T-helper 2 cell treated with Interferon-gamma antibody and Interleukin-4, amounts not matched to agents 100 ng/mL and 5 ng/mL, for 36 hours (primary cell): ENCODE results near the gene PIK3CA. TPM values are rescaled to one million over a fixed set of nuclear protein-coding genes. Genes with fewer than 3 reads are reported as not detected.

Source experiments
- intact Hi-C: fragments of 100-400 bp; cut with micrococcal nuclease; formaldehyde crosslinking; loops from one replicate; pipeline ENCODE4 v1.15.1; 2023
- total RNA-seq: library from RNA; stranded (reverse); gene quantifications from 2 replicates; pipeline ENCODE4 v1.2.3, GENCODE V29; 2022

The PIK3CA gene
- total RNA-seq, 1 donor from 2014 or later, result 20.0 TPM

DNA sequence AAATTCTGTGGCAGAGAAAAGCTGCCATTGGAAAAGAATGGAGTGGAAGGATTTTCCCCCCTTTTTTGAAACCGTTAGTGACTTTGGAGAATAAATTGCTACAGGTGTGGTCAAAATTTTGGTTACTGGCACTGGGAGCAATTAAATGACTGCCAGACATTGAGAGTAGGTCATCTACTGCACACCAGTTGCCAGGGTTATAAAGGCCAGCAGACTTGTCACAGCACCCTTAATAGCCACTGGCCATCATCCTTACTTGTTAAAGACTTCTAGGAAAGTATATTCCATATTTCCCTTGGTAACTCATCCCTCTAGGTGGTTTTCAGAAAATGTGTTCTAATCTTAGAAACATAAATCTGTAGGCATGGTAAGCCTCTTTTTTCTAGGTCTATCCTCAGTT, 8.0 kb downstream of the PIK3CA start:
- intact Hi-C loops, result no loop called here

DNA sequence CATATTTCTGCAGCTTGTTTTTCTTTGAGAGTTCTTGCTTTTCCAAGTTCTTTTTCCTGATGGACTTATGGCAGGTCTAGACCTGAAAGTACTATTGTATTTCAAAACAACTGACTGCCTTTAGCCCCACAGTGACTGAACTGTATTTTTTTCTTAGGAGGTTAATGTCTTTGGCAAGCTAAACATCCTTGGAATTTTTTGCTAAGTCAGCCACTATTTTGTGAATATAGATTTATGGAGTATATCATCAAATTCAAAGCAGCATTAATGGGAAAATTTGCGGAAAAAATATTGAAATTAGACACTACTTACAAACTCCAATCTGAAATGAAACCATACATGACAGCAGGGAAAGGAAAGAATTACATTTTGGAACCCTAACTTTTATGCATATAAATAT, 8.6 kb downstream of the PIK3CA start:
- intact Hi-C loops, result no loop called here

DNA sequence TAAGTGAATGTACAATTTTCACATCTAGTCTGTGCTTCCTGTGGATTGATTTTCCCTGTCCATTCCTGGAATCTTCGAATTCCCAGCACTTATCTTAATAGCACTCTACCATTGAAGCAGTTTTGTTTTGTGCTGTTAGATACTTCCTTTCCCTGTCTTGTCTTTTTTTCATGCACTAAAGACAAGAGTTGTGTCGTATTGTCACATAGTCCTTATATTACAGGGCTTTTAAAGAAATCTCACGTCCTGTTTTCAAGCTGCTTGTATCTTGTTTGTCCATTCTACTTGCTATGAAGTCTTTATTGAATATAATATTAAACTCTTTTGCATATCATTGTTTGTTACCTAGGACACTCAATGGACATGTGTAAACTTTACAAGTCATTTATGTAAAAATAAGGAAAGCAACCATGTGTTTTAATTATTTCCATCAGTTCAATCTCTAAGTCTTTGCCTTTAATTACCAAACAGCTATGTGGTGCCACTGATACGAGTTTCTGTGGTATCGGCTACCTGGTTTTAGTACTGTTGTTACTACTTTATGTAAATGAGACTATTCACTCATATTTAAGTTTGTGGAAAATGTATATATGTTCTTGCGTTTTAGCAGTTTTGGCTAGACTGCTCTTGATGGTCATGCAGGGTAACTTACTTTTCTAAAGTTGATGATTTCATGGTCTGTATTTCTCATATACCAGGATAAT, 10.3 kb downstream of the PIK3CA start:
- intact Hi-C loops, result no loop called here

DNA sequence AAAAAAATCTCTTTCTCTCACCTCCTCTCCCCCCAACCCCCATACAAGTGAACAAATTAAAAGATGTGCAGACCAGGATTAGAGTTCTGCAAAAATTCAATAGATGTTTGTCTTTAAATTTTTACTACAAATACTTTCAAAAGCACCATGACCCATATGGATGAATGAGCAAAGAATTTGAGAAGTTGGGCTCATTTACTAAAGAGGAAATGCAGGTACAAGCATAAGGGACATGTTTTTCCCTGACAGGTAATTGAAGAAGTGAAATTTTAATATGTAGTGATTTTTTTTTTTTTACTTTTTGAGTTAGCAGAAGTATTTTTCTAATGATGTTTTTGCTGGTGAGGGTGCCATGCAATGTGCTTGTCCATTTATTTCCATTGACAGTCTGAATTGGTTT, 15.3 kb downstream of the PIK3CA start:
- intact Hi-C loops, result no loop called here

DNA sequence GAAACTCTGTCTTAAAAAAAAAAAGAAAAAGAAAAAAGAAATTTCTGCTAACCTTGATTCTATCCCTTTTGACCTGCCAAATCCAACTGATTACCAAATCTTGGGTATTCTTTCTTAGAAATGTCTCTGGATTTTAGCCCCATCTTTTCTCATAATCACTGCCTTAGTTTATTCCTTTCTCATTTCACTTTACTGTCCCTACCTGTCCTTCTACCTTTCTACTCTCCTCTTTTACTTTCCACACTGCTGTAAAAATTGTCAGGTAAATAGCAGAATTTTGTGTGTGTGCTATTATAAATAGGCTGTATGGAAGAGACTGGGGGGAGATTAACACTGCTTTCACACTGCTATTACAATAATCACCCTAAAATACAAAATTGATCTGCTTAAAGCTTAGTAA, 16.7 kb downstream of the PIK3CA start:
- intact Hi-C loops, result no loop called here

DNA sequence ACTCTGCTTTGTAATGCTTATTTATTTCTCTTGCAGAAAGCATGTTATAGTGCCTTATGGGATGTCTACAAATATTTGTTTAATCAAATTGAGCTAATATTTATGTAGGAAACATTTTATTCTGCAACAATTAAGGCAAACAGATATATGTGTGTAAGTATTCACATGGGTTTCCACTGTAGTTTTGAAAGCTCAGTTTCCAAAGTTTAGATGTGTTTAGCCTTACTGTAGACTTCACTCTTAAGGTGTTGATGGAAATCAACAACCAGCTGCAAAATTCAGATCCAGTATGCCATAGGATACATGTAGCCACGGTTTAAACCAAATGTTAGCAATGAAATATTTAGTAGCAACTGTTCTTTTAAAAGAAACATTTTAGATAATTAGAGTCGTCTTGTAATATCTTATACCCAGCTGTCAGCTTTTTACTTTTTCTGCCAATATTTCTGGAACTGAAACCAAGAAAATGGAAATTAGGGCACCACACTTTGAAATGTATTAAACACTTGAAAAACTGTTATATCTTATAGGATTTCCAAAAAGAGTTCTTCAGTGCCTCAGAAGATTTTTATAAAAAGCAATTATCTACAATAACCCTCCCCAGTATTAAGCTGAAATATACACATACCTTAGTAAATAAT, 18.5 kb downstream of the PIK3CA start:
- intact Hi-C loops, result no loop called here

DNA sequence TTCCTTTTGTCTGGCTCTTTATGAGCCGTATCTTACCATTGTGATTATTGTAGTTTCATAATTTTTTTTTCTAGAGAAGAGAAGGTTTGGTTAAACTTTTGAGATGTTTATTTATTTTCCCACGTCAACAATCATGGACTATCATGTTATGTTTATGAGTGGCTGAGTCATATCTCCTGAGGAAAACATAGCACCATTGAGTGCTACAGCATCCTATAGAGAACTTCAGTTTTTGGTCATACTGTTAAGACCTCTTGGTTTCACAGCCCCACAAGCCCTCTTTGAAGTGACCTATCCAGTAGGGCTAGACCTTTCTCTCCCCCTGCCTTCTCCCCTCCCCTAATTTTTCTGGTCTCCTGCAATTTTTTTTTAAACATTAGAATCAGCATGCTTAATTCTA, 20.8 kb downstream of the PIK3CA start:
- intact Hi-C loops, result no loop called here

DNA sequence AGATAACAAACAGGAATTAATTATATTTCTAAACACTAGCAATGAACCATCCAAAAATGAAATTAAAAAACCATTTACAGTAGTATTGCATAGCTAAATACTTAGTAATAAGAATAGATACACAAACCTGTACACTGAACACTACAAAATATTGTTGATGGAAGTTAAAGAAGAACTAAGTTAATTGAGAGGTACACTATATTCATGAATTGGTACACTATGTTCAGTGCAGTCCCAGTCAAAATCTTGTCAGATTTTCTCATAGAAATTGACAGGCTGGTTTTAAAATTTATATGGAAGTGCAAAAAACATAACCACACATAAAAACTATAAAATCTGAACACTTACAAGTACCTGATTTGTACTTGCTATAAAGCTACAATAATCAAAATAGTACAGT, 24.4 kb downstream of the PIK3CA start:
- intact Hi-C loops, result no loop called here

DNA sequence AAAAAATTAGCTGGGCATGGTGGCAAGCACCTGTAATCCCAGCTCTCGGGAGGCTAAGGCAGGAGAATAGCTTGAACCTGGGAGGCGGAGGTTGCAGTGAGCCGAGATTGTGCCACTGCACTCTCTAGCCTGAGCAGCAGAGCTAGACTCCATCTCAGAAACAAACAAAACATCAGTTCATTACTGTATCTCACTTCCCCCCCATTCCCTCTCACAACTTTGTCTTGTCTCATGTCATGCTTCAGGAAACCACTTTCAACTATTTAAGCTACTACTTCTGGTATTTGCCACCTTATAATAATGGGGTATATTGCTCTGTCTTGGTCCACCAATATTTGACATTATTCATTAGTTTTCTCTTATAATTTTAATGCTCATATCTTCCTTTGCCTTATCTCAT, 26.2 kb downstream of the PIK3CA start:
- intact Hi-C loops, result no loop called here

DNA sequence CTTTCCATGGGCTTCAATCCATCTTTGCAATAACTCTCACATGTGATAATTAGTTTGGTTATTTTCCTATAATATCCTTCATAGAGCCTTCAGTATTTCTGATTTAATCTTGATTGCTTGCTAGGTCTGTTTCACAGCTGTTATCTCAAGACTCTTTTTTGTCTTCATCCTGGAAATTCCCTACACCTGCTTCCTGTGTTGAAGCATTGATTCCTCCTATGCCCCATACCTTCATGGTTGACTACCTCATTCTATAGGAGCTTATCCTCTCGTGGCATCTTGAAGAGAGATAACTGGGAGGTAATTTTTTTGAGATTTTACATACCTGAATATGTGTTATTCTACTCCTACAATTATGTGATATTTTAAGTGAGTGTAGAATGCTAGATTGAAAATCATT, 26.7 kb downstream of the PIK3CA start:
- intact Hi-C loops, result no loop called here

DNA sequence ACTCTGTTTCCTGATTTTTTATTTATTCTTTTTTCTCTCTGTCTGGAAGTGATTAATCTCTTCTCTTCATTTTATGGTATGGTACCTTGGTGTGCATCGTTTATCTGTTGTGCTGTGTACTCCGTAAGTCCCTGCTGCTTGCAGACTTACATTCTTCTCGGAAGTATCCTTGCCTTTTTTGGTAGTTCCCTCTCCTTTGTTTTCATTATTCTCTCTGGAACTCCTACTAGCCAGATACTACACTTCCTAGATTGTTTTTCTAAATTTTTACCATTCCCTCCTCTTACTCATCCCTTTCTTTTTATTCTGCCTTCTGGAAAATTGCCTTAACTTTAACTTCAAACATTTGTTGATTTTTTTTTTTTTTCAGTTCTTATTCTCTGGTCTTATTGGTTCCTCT, 27.2 kb downstream of the PIK3CA start:
- intact Hi-C loops, result no loop called here

DNA sequence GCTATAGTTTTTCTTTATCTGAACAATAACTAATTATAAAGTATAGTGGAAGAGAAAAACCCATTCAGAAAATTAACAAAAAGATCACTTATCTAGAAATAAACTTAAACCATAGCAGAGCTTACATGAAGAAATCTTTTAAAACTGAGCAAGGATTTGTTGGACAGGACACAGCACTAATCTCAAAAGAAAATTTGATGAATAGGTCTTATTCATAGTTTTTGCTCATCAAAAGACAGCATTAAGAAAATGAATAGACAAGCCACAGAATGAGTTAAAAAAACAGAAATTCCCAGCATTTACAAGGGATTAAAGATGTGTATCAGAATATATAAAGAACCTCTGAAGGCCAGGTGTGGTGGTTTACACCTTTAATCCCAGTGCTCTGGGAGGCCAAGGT, 29.5 kb downstream of the PIK3CA start:
- intact Hi-C loops, result no loop called here

DNA sequence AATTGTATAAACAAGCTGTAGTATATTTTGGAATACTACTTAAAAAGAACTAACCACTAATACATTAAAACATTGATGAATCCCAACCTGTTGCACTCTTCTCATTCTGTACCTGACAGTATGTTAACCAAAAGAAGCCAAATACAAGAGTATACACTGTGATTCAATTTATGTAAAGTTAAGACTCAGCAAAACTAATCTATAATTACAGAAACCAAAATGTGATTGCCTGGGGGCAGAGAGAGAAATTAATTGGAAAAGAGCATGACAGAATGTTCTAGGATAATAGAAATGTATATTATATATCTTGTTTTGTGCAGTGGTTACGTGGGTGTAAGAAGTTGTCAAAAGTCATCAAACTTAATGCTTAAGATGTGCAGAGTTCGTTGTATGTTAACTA, 31.1 kb downstream of the PIK3CA start:
- intact Hi-C loops, result no loop called here

DNA sequence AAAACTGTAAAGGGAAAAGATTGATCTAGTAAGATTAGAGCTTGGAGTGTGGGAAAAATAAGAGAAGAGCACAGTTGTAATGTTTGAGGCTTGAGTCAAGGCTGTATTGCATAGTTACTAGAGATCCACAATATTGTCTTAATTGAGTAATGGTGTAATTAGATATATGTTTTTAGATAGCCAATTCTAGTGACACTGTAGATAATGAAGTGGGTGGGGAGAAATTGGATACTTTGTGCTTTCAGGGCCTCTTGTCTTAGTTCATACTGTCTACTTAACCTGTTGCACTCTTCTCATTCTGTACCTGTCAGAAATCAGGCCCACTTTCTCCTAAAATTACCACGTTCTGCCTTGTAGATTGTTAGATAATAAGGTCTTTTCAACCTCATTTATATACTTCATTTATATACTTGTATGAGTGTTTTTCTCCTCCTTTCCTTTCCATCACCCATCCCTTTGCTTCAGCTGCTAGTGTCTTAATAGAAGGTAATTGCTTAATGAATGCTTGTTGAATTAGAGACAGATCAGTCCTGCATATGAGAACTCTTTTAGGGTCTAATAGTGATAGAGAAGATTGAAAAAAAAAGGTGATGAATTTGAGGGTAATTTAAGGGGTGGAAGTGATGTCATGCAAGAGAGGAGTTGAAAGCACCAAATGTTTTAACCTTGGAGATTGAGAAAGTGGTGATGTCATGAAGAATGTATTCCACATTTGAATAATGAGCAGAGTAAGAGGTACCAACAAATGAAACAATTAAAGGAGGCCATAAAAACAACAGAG, 32.0 kb downstream of the PIK3CA start:
- intact Hi-C loops, result loop anchor here (2.0 kb wide), 1 partner anchor 17 kb away; no protein-coding TSS in a partner anchor

DNA sequence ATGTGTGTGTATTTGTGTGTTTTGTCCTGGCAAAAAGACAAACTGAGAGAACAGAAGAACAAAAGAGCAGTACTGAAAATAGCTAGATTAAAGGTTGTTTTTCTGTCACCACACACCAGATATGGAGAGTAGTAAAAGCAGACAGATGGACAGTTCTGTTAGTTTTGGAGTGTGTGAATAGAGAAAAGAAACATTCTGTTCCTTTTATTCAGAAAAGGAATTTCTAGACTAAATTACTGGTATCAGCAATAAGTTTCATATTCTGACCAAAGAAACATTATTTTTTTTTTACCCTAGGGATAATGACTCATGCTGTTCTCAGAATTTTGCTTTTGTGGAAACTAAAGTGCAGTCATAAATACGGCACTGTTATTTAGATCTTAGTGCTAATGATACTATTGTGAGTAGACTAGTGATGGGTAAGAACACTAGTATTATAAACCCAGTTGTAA, 32.9 kb downstream of the PIK3CA start:
- intact Hi-C loops, result loop anchor here (1.0 to 2.0 kb wide), 2 partner anchors 16 to 34 kb away; no protein-coding TSS in a partner anchor

DNA sequence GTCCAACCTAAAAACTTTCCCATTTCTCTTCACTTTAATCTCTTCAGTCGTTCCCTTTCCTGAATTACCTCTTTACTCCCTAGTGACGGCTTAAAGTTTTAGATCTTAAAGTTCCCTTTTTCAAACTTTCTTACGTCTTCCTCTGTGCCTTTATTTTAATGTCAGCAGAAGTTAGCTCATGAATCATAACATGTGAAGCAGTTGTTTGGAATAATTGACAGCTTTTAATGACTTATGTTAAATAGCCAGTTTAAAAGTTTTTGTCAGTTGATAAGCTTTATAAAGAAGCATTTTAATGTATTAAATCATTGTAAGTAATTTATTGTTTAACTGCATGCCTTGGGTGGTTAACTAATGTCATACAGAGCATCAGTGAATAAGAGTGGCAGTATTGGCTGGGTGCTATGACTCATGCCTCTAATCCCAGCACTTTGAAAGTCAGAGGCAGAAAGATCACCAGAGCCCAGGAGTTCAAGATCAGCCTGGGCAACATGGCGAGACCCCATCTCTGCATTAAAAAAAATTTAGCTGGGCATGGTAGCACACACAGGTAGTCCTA, 33.9 kb downstream of the PIK3CA start:
- intact Hi-C loops, result loop anchor here (1.0 to 2.0 kb wide), 2 partner anchors 15 to 35 kb away; no protein-coding TSS in a partner anchor

DNA sequence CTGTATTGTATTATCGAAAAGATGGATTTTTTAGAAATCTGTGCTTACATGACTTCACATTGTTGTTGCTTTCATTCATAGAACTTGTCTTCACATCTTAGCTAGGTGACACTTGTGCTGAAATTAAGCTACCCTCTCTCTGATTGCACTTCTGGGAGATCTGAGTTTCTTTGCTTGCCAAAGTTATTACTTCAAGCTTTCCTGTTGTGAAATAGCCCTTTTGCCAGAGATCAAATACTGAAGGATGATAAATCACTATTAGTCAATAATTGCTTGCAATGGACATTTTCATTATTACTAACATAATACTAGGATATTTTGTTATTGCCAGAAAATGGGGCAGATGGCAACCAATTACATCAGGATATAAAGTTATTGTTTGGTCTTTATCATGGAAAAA, 34.7 kb downstream of the PIK3CA start:
- intact Hi-C loops, result no loop called here

DNA sequence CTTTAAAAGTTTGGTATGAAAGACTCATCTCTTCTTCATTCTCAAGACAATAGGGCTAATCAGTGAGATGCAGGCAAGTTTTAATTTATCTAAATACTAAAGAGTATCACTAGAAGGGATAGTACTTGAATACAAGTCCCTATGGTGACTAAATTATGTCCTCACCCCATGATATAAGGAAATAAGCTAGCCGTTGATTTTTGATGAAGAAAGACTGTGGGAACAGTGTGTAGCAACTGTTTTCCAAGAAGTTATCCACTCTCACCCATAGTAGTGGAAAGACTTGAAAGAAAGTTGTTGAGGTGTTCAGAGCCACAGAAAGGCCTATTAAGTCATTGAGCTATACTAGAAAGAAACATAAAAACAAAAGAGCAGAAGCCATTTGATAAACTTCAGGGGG, 36.7 kb downstream of the PIK3CA start:
- intact Hi-C loops, result no loop called here

DNA sequence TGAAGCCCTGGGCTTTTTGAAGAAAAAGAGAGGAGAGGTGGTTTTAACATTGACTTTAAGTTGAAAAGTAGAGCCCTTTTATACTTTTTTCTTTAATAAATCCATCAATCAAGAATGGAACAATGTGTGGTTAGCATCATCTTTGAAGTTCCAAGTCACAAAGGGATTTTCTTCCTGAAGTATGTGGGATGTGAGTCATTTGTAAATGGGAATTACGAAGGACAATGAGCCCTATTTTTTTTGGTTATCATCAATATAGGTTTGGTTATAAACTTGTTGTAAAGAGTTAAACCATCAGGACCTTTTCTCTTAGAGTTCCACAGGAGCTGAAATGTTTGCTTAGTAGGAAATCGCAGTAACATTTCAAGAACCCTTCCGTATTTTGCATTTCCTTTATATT, 38.3 kb downstream of the PIK3CA start:
- intact Hi-C loops, result no loop called here

DNA sequence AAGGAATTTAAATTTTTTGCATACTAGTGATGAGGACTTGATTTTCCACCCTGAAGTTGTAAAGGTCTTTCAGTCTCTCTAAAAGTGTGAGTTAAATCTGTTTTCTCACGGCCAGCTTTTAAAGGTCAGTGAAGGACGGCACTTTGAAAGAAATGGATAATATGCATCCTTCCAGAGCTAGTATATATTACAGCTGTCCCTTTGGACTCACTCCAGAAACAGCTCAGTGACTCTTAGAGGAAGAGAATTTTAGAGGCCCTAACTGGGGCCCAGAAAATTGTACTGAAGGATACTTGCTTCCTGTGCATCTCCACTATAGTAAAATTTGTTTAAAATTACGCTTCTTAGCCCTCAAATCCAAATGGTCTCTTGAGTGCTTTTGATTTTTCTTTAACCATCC, 41.6 kb downstream of the PIK3CA start:
- intact Hi-C loops, result no loop called here

DNA sequence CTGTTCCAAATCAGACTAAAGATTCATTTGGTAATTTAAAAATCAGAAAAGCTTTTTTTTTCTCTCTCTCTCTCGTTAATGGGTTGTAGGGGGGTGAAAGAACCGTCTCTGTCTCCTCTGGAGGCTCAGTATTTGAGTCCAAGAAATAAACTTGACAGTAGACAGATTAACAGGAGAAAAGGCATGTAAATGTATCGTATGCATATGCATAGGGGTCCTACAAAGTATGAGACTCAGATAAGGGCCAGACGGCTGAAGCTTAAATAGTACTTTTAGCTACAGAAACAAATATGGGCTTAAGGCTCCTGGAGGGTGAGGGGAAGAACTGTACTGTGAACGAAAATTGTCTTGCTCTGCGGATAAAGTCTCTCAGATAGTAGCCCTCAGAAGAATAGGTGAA, 42.4 kb downstream of the PIK3CA start:
- intact Hi-C loops, result no loop called here

DNA sequence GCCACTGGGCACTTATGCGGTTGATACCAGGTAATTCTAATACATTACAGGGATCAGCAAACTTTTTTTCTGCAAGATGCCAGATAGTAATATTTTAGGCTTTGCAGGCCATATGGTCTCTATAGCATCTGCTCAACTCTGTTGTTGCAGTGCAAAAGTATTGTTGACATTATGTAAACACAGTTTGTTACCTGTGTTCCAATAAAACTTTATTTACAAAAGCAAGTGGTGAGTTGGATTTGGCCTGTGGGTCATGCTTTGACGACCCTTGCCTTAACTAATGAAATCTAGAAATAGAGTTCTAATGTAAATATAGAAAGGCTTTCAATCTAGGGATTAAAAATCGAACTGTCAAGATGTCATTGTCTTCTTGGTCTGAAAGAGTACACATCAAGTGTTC, 44.4 kb downstream of the PIK3CA start:
- intact Hi-C loops, result no loop called here
